NCI-H345 (cell line): Measurements from ENCODE around the gene CMIP.

Experiments used
- DNase-seq: peaks from one replicate; lab custom pipeline; 2025; lab: John Stamatoyannopoulos, UW

Gene CMIP

DNA sequence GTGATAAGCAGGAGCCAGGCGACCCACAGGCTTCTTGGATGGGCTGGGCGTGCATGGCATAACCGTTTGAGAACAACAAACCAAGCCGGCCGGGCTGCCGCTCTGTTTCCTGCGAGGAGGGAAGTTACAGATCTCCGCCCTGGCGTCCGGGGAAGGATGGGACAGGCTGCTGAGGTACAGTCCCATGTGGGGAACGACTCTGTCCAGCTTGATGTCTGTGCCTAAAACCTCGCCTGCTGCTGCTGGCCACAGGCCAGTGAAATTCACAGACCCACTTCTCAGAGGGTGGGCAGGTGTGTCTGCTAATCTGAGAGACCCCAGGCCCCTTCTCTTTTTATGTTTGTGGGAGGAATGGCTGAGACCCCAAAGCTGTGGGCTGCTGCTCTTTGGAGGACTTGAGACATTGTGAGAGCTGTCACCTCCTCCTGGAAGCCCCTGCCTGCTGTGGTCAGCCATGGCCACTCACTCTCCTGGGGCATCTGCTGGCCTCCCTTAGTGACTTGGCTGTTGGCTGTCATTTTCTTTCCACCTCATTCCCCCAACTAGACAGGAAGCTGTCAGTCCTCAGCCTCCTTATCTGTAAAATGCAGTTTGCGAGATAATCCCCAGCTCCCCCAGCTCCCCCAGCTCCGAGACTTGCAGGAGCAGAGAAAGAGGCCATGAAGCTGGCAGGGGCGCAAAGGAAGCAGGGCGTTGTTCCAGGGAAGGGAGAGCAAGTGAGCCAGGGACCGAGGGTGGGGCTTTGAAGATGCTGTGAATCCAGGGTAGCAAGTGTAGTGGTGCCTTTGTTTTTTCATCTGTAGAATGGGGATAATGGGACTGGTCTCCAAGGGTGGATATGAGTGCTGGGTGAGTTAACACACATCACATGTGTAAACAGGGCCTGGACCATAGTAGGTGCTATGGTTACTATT lies 51.0 kb downstream of the CMIP start:
- DNase-seq: no peak

- no peak for DNase-seq
Measured at GRCh38 chr16:81496321-81496720, 51.7 kb downstream of the CMIP start.

DNA sequence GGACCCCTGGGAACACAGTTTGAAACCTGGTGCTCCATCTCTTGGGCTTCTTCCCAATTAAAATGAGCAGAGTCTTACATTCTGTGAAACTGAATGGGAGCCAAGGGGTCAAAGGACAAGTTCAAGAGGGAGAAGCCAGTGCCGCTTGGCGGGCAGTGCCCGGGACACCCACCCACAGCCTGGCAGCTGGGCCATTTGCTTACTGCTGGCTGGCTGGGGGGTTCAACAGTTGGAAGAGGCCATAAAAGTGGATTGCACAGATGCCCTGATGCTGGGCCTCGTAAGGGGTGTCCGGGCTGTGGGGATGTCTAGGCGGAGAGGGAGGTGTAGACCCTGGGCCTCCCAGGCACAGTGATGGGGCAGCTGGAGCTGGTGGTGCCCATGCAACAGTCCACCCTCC lies 52.1 kb downstream of the CMIP start:
- DNase-seq: no peak

GRCh38 chr16:81497690-81498089 lies 53.1 kb downstream of the CMIP start:
- no peak for DNase-seq

GRCh38 chr16:81498351-81498750 lies 53.7 kb downstream of the CMIP start:
- DNase-seq: no peak

DNA sequence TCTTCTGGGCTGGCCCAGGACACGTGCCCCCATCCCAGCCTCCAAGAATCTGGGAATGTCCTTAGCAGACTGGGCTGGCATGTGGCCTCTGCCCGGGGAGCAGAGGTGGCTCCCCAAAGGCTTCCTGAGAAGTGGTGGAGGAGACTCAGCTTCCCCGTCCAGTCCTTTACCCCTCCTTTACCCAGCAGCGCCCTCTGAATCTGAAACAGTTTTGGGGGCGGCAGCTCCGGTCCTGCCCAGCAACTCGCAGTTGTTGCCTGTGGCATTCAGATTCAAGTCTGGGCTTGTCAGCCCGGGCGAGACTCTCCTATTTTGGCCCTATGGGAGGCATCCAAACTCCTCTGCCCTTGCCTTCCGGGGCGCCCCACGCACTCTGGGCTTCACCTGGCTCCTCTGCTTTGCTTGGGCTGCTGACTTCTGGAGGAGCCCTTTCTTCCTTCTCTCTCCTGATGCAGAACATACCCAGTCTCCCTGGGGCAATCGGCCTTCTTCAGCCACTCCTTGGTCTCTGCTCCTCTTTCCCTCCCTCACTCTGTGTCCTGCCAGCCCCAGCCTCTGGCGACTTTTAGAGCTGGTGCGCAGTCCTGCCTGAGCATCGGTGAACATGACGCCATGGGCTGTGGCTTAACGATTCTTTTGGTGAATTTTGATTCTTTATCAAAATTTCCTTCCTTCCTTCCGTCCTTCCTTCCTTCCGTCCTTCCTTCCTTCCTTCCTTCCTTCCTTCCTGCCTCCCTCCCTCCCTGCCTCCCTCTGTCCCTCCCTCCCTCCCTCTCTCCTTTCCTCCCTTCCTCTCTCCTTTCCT lies 55.2 kb downstream of the CMIP start:
- no peak for DNase-seq

GRCh38 chr16:81500833-81501521 lies 56.4 kb downstream of the CMIP start:
- no peak for DNase-seq

GRCh38 chr16:81502396-81503070 lies 57.9 kb downstream of the CMIP start:
- no peak for DNase-seq

DNA sequence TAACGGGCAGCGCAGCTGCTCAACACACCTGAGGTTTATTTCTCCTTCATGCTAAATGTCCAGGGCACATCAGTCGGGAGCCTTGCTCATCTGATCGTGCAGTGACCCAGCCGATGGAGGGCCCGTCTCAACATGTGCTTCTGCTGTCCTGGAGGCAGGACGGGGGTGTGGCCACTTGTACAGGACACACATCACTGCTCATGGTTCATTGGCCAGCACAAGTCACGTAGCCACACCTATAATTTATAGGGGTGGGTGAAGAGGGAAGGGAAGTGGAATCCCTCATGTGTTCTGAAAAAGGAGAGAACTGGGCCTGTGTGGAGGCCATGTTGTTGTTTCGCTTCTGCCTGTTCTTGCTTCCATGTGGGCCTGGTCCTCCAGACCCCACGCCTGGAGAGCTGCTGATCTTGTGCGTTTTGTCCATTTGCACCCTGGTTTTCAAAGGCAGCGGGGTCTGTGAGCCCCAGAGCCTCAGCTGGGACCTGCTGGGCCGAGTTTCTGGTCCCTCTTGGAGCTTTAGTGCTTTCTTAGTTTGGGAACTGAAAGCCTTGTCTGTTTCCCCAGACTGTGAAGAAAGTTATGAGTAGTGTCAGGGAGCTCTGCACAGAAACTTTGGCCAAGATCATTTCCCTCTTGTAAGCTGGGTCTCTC lies 60.5 kb downstream of the CMIP start:
- DNase-seq: no peak

GRCh38 chr16:81509404-81509803 lies 64.8 kb downstream of the CMIP start:
- DNase-seq: no peak

DNA sequence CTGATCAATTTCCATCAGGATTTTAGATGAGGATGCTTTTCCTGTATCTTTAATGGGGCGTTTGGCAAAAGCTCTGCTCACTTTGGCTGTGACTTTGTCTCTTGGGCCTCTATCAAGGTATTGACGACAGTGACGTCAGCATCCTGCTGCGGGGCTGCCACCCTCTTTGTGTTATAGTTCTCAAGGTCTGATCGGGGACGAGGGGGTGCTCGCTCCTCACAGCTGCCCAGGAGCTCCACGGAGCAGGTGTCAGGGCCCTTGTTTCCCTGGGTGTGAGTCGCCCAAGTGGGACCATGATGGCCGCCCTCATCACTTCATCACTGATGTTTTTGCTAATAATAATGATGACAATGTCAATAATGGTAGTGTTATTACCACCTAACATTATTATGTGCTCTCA lies 65.4 kb downstream of the CMIP start:
- DNase-seq: no peak

DNA sequence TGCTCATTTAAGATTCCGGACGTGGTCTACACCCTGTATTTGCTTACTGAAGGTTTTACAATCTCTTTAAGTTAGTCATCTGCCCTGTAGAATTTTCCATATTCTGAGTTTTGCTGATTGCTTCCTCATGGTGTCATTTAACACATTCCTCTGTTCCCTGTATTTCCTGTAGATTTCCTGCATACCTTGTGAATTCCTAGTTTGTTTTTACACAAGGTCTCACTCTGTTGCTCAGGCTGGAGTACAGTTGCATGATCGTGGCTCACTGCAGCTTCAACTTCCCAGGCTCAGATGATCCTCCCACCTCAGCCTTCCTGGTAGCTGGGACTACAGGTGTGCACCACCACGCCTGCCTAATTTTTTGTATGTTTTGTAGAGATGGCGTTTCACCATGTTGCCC lies 66.8 kb downstream of the CMIP start:
- DNase-seq: no peak

DNA sequence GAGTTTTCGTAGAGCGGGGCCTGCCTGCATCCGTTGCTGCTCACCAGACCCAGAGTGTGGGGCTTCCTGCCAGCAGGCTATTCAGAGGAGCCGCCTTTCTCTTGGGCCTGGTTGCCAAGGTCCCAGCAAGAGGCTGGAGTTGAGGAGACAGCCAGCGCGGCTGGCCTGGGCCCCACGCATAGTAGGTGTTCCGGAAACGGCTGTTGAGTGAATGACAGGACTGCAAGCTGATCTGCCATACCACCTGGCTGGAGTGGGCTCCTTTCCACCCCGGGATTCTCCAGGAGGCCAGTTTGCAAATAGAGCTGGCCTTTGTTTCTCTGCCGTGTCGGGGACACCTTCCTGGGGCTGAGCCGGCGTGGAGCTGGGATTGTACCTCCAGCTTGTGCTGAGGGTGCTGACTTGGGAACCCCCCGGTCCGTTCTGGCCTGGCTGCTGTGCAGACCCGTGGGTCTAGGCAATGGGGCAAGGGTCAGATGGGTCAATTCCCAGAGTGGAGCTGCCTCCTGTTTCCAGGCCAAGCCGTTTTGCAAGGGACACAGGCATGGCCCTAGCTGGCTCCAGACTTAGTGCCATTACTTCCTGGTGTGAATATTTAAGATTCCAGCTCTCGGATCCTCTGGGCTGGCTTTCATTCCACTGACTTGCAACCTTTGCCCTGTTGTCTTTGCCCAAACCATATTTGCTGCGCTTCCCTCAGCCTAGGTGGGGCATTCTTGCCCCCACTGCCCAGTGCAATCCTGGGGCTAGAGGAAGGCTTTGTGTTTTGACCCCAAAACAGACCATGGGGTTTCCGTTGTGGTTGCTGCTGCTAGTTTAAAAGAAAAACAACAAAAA lies 68.8 kb downstream of the CMIP start:
- no peak for DNase-seq

DNA sequence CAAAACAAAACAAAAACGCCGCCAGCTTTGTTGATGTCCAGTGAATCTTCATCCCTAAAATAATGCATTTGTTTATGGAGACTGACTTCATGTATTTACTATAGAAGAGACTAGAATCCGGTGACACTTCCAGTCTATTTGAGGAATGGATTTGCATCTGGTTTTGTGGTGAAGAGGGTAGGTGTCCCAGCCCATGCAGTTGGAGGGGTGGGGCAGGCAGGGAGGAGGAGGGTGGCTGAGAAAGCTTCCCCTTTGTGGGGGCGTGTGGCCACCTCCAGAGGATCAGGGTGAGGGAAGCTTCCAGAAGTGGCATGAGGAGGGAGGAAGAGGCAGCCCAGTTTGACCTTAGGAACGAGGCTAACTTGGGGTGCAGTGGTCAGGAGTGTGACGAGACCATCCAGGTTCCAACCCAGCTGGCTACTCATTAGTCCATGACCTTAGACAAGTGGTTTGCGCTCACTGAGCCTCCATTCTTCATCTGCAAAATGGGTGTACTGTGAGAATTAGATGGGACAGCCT lies 69.5 kb downstream of the CMIP start:
- no peak for DNase-seq

GRCh38 chr16:81514568-81515258 lies 70.1 kb downstream of the CMIP start:
- no peak for DNase-seq

GRCh38 chr16:81515281-81515680 lies 70.7 kb downstream of the CMIP start:
- DNase-seq: peak; percentile 92

DNA sequence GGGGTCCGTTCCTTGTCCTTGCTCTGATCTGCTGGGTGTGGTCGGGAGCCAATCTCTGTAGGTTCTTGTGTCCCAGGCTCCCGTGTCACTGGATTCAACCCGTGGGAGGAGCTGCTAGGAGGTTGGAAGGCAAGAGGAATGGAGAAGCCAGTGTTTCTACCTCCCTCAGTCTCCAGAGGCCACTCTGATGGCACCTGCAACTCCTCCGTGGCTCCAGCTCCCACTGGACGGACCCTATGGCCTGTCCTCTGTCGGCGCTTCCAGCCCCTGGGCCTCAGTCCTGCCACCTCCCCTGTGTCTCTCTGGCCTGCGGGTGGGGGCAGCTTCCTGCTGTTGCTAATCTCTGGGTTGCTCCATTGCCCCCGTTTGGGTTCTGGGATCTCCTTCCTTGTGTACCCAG lies 71.1 kb downstream of the CMIP start:
- DNase-seq: no peak

- DNase-seq: no peak
Measured at GRCh38 chr16:81516478-81517149, 72.0 kb downstream of the CMIP start.

GRCh38 chr16:81517150-81517499 lies 72.5 kb downstream of the CMIP start:
- no peak for DNase-seq
